ENCODE measurements around the gene TFDP1.

- TF ChIP-seq TAF1 (IDR thresholded peaks at IDR 0.05; ENCODE audit: borderline replicate concordance, insufficient read depth, low read length) (no peak), FOXP2 (optimal IDR thresholded peaks at IDR 0.05; ENCODE audit: borderline replicate concordance, extremely low read depth, extremely low read length, insufficient read depth) (no peak)
Measured at GRCh38 chr13:113597391-113598080, 13.0 kb downstream of the TFDP1 start.

Data from PFSK-1 (cell line).